HepG2 (cell line): ENCODE results near the gene NRSN2. TPM values are rescaled to one million over a fixed set of nuclear protein-coding genes. Genes with fewer than 3 reads are reported as not detected.
A peak's percentile ranks its signal among the peaks of the same experiment; 100 is the strongest.

ENCODE experiments used
- ADNP ChIP-seq: sonication (generic); formaldehyde crosslinking; IDR thresholded peaks from 2 replicates; pipeline ENCODE4 v1.4.0; 2020; ENCODE audit warnings: missing genetic modification reagents
- ATF7-NPFF ChIP-seq: sonication (generic); formaldehyde crosslinking; IDR thresholded peaks from 2 replicates; pipeline ENCODE4 v1.8.1; 2023; ENCODE audit warnings: mild to moderate bottlenecking, low read depth, missing genetic modification reagents, moderate library complexity
- IKZF1 ChIP-seq: fragments of 450-650 bp; IDR thresholded peaks from 2 replicates; pipeline ENCODE4 v1.7.1; 2016
- POLR2G ChIP-seq: fragments of 200-400 bp; formaldehyde crosslinking; IDR thresholded peaks from 2 replicates; pipeline ENCODE4 v1.6.1; 2018; ENCODE audit warnings: mild to moderate bottlenecking, low read depth, low read length, moderate library complexity
- RBAK ChIP-seq: sonication (generic); formaldehyde crosslinking; IDR thresholded peaks from 2 replicates; pipeline ENCODE4 v1.5.1; 2020; ENCODE audit warnings: mild to moderate bottlenecking, missing genetic modification reagents
- RBM22 ChIP-seq: fragments of 200-400 bp; formaldehyde crosslinking; optimal IDR thresholded peaks from 2 replicates; pipeline ENCODE3; 2017; ENCODE audit warnings: mild to moderate bottlenecking, low read length, moderate library complexity
- RFXANK ChIP-seq: IDR thresholded peaks from 2 replicates; pipeline ENCODE4 v1.6.1; 2016
- RXRB ChIP-seq: IDR thresholded peaks from 2 replicates; pipeline ENCODE4 v1.6.1; 2016; ENCODE audit warnings: borderline replicate concordance, missing genetic modification reagents, missing compliant biosample characterization
- TARDBP ChIP-seq: sonication (generic); formaldehyde crosslinking; IDR thresholded peaks from 2 replicates; pipeline ENCODE4 v1.8.0; 2022; ENCODE audit warnings: mild to moderate bottlenecking, missing genetic modification reagents
- ZBTB3 ChIP-seq: sonication (generic); formaldehyde crosslinking; IDR thresholded peaks from 2 replicates; pipeline ENCODE4 v1.4.0; 2020; ENCODE audit warnings: low read depth, mild to moderate bottlenecking, moderate library complexity, missing genetic modification reagents, borderline replicate concordance
- ZKSCAN5 ChIP-seq: sonication (generic); formaldehyde crosslinking; IDR thresholded peaks from 2 replicates; pipeline ENCODE4 v1.5.1; 2020; ENCODE audit warnings: mild to moderate bottlenecking, missing genetic modification reagents
- ZNF225 ChIP-seq: sonication (generic); formaldehyde crosslinking; IDR thresholded peaks from 2 replicates; pipeline ENCODE4 v1.4.0; 2020; ENCODE audit warnings: mild to moderate bottlenecking, missing genetic modification reagents
- ZNF292 ChIP-seq: sonication (generic); formaldehyde crosslinking; IDR thresholded peaks from 2 replicates; pipeline ENCODE4 v1.8.1; 2022; ENCODE audit warnings: mild to moderate bottlenecking, low read depth, missing genetic modification reagents, borderline replicate concordance
- ZNF446 ChIP-seq: sonication (generic); formaldehyde crosslinking; IDR thresholded peaks from 2 replicates; pipeline ENCODE4 v1.5.0; 2020; ENCODE audit warnings: mild to moderate bottlenecking, missing genetic modification reagents
- ZNF558 ChIP-seq: sonication (generic); formaldehyde crosslinking; IDR thresholded peaks from 2 replicates; pipeline ENCODE4 v1.9.0; 2022; ENCODE audit warnings: mild to moderate bottlenecking, missing genetic modification reagents, borderline replicate concordance
- ZNF879 ChIP-seq: sonication (generic); formaldehyde crosslinking; IDR thresholded peaks from 2 replicates; pipeline ENCODE4 v1.8.1; 2023; ENCODE audit warnings: missing genetic modification reagents
- polyA plus RNA-seq, 8 experiments: library from polyadenylated mRNA; depleted of rRNA in 3 of 8; stranded (reverse) in 7 of 8; unstranded in 1 of 8; fragments of >200 nt; fragmentation: Illumina TruSeq in 4 of 8; extraction: Trizol in 4 of 8; gene quantifications; 2 replicates each; pipeline versions ENCODE4 v1.2.1 to v1.2.3, GENCODE V29; 2011 to 2016; ENCODE audit warnings: low read depth in 4 of 8, missing spikeins in 1 of 8, mixed read lengths in 1 of 8; ENCODE audit not compliant: insufficient read depth in 1 of 8
- total RNA-seq, 5 experiments: library from RNA; depleted of rRNA; stranded (reverse); fragments of >200 nt; fragmentation: Illumina TruSeq; extraction: Trizol; gene quantifications; 2 replicates each; pipeline ENCODE4 v1.2.3, GENCODE V29; 2016; ENCODE audit warnings: low read depth in 1 of 5
- TF ChIP-seq, protein P1 (sequence below): IDR thresholded peaks from 2 replicates; pipeline ENCODE4 v1.6.1; 2016
- TF ChIP-seq, protein P2 (sequence below): sonication (generic); formaldehyde crosslinking; IDR thresholded peaks from 2 replicates; pipeline ENCODE4 v1.8.1; 2023; ENCODE audit warnings: mild to moderate bottlenecking, moderate library complexity, missing genetic modification reagents
- TF ChIP-seq, protein P3 (sequence below), 2 experiments: sonication (generic) in 1 of 2; formaldehyde crosslinking in 1 of 2; IDR thresholded peaks; 2 replicates each; pipeline versions ENCODE4 v1.5.1 to v1.6.1; 2011 to 2020; ENCODE audit warnings: borderline replicate concordance in 1 of 2, low read depth in 1 of 2, low read length in 1 of 2, mild to moderate bottlenecking in 1 of 2, missing genetic modification reagents in 1 of 2, moderate library complexity in 1 of 2
- TF ChIP-seq, protein P4 (sequence below): sonication (generic); formaldehyde crosslinking; IDR thresholded peaks from 2 replicates; pipeline ENCODE4 v1.4.0; 2020; ENCODE audit warnings: missing genetic modification reagents

NRSN2 gene
- total and polyA plus RNA-seq, 2 of the 13 experiments (the other 11 are each of a cell fraction or from before 2014, with no cell fraction given), result 32.3 to 49.4 TPM

DNA sequence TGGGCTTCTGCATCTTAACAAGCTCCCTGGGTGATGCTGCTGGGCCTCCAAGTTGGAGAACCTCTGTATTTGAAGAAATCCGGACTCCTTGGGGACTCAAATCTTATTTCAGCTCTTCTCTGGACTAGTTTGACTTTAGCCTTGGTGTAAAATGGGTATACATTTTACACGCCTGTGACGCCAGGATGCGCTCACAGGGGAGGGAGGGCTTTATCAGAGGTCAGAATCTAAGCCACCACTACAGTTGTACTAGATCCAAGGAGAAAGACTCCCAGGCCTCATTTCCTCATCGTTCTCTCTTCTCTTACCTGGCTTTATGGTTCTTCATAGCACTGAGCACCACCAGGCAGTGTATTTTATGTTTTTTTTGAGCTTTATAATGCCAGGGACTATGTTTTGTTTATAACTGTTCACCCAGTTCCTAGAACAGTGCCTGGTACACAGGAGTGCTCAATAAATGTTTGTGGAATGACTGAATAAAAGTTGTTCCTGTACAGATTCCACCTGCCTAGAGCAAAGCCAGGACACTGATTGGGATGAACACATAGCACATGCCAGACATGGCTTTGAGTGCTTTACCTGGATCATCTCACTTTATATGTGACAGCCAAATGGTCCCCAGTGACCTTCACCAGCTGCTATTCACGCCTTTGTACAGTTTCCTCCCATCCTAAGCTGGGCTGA lies 56.1 kb downstream of the NRSN2 start (continued):
- TF ChIP-seq ZNF446 (CRISPR knock-in tag), result no peak
- TF ChIP-seq RFXANK (CRISPR knock-in tag), result no peak
- no peak for TF ChIP-seq ZBTB3 (CRISPR knock-in tag)
- no peak for TF ChIP-seq ZNF292
- no peak for TF ChIP-seq TARDBP (CRISPR knock-in tag)
- no peak for TF ChIP-seq ATF7-NPFF (CRISPR knock-in tag)
- TF ChIP-seq, protein P1, sequence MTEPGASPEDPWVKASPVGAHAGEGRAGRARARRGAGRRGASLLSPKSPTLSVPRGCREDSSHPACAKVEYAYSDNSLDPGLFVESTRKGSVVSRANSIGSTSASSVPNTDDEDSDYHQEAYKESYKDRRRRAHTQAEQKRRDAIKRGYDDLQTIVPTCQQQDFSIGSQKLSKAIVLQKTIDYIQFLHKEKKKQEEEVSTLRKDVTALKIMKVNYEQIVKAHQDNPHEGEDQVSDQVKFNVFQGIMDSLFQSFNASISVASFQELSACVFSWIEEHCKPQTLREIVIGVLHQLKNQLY (CRISPR knock-in tag), result no peak
- TF ChIP-seq ZNF225 (CRISPR knock-in tag), result no peak
- no peak for TF ChIP-seq ZKSCAN5 (CRISPR knock-in tag)
- TF ChIP-seq, protein P2, sequence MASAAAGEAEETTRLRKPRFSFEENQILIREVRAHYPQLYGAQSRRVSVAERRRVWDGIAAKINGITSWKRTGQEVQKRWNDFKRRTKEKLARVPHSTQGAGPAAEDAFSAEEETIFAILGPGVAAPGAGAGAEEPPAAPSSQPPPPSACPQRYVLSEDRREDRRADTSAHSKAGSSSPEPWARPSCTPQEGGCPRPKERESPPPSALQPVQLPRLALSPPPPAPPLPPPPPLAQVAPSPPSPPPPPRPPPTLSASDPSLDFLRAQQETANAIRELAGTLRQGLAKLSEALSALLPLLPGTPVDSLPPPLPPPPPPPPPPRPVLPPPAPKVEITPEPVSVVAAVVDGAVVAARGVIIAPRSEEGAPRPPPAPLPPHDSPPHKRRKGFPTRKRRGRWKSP (CRISPR knock-in tag), result 0 out of 2 replicates have a peak, but pooled peaks have one; percentile 10
- no peak for TF ChIP-seq ZNF879 (CRISPR knock-in tag)
- no peak; the same call in 1 of the 2 replicates for TF ChIP-seq POLR2G
- TF ChIP-seq, protein P3, sequence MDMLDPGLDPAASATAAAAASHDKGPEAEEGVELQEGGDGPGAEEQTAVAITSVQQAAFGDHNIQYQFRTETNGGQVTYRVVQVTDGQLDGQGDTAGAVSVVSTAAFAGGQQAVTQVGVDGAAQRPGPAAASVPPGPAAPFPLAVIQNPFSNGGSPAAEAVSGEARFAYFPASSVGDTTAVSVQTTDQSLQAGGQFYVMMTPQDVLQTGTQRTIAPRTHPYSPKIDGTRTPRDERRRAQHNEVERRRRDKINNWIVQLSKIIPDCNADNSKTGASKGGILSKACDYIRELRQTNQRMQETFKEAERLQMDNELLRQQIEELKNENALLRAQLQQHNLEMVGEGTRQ (IDR thresholded peaks at IDR 0.05; ENCODE audit: low read depth, low read length), result no peak
- TF ChIP-seq, protein P3 (CRISPR knock-in tag; IDR thresholded peaks at IDR 0.05; ENCODE audit: borderline replicate concordance), result no peak
- TF ChIP-seq IKZF1, result no peak
- TF ChIP-seq ADNP (CRISPR knock-in tag), result no peak
- TF ChIP-seq RBM22, result no peak
- TF ChIP-seq, protein P4, sequence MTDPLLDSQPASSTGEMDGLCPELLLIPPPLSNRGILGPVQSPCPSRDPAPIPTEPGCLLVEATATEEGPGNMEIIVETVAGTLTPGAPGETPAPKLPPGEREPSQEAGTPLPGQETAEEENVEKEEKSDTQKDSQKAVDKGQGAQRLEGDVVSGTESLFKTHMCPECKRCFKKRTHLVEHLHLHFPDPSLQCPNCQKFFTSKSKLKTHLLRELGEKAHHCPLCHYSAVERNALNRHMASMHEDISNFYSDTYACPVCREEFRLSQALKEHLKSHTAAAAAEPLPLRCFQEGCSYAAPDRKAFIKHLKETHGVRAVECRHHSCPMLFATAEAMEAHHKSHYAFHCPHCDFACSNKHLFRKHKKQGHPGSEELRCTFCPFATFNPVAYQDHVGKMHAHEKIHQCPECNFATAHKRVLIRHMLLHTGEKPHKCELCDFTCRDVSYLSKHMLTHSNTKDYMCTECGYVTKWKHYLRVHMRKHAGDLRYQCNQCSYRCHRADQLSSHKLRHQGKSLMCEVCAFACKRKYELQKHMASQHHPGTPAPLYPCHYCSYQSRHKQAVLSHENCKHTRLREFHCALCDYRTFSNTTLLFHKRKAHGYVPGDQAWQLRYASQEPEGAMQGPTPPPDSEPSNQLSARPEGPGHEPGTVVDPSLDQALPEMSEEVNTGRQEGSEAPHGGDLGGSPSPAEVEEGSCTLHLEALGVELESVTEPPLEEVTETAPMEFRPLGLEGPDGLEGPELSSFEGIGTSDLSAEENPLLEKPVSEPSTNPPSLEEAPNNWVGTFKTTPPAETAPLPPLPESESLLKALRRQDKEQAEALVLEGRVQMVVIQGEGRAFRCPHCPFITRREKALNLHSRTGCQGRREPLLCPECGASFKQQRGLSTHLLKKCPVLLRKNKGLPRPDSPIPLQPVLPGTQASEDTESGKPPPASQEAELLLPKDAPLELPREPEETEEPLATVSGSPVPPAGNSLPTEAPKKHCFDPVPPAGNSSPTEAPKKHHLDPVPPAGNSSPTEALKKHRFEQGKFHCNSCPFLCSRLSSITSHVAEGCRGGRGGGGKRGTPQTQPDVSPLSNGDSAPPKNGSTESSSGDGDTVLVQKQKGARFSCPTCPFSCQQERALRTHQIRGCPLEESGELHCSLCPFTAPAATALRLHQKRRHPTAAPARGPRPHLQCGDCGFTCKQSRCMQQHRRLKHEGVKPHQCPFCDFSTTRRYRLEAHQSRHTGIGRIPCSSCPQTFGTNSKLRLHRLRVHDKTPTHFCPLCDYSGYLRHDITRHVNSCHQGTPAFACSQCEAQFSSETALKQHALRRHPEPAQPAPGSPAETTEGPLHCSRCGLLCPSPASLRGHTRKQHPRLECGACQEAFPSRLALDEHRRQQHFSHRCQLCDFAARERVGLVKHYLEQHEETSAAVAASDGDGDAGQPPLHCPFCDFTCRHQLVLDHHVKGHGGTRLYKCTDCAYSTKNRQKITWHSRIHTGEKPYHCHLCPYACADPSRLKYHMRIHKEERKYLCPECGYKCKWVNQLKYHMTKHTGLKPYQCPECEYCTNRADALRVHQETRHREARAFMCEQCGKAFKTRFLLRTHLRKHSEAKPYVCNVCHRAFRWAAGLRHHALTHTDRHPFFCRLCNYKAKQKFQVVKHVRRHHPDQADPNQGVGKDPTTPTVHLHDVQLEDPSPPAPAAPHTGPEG (CRISPR knock-in tag), result no peak
- TF ChIP-seq RXRB, result no peak
- TF ChIP-seq ZNF558 (CRISPR knock-in tag), result no peak
- TF ChIP-seq RBAK (CRISPR knock-in tag), result no peak
